ENCODE data around the gene SLC6A12. TPM values are rescaled to one million over a fixed set of nuclear protein-coding genes. Genes with fewer than 3 reads are reported as not detected.

The SLC6A12 gene
- total RNA-seq, 2 experiments from 2014 or later = not detected

DNA sequence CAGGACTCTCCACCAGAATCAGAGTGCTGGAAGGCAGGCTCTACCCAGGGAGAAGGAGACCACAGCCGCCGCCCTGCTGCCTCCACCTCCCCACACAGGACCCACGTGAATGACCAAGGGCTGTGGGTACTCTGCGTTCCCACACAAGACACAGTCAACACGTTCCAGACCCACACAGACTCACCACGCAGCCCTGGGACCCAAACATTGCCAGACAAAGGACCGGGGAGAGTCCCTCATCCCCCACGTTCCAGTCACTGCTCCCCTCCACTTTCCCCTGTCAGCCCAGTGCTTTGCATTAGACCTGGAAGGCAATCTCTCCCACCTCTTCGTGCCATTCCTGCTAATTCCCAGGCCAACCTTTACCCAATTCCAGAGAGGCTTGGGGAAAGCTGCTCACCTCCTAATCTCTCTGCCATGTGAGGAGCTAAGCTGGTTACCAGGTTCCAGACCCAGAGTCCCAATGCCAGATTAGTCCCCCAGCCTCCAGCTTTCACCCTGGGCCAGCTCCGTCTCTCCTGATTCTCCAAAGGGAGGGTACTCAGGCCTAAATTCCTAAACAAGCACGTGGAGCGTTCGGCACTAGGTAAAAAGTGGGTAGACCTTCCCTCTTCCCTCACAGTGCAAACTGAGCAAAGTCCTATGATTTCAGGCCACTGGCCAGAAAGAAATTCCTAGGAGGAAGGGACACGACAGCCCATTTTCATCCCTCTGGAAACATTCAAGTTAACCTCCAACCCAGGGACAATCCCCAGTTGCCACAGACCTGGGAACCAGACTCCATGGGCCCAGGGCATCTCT, 43.8 kb upstream of the SLC6A12 start:
- TF ChIP-seq, protein P1, sequence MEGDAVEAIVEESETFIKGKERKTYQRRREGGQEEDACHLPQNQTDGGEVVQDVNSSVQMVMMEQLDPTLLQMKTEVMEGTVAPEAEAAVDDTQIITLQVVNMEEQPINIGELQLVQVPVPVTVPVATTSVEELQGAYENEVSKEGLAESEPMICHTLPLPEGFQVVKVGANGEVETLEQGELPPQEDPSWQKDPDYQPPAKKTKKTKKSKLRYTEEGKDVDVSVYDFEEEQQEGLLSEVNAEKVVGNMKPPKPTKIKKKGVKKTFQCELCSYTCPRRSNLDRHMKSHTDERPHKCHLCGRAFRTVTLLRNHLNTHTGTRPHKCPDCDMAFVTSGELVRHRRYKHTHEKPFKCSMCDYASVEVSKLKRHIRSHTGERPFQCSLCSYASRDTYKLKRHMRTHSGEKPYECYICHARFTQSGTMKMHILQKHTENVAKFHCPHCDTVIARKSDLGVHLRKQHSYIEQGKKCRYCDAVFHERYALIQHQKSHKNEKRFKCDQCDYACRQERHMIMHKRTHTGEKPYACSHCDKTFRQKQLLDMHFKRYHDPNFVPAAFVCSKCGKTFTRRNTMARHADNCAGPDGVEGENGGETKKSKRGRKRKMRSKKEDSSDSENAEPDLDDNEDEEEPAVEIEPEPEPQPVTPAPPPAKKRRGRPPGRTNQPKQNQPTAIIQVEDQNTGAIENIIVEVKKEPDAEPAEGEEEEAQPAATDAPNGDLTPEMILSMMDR (IDR thresholded peaks at IDR 0.05) = no peak
- ATAC-seq (no peak), DNase-seq (no peak)
- peaks cover 20% of the 10 kb centered on the region for H3K27me3 Mint-ChIP-seq
- H3K4me1 Mint-ChIP-seq (ENCODE audit: low read depth) = no peaks in the 10 kb centered on the region
- no peaks in the 10 kb centered on the region for H3K9me3 Mint-ChIP-seq
- no peaks in the 10 kb centered on the region for H3K36me3 Mint-ChIP-seq (ENCODE audit: low read depth)
- H3K4me3 Mint-ChIP-seq = no peak overlapping the region
- ChIA-PET POLR2A (interaction anchor here (0.7 kb wide), 1 partner anchor 12 kb away, joined by 3 read pairs; no protein-coding TSS in a partner anchor), CTCF (no interaction called here)
- H3K27ac Mint-ChIP-seq = no peak overlapping the region
- intact Hi-C loops (cut with micrococcal nuclease) = no loop called here

DNA sequence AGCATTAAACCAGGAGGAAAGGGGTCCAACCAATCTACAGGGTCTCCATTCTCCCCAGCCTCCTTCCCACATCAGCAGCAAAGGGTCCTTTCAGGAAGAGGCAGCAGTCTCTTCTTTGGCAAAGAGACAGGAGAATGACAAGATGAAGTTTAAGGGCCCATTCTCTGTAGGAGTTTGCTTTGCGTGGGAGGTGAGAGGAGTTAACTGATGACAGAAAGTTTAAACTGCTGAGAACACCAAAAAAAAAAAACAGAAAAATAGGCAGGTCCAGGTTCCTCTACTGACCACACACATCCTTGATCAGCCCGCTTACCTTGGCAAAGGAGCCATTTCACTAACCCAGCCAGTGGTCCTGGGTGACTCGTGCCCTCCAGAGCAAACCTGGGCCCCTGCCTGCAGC, 43.0 kb upstream of the SLC6A12 start:
- ChIA-PET CTCF (no interaction called here), POLR2A (no interaction called here)
- Mint-ChIP-seq H3K9me3 (no peaks in the 10 kb centered on the region), H3K4me3 (no peak overlapping the region), H3K27ac (no peak overlapping the region), H3K36me3 (ENCODE audit: low read depth) (no peaks in the 10 kb centered on the region), H3K4me1 (ENCODE audit: low read depth) (no peaks in the 10 kb centered on the region), H3K27me3 (peaks cover 20% of the 10 kb centered on the region)
- TF ChIP-seq, protein P1 (IDR thresholded peaks at IDR 0.05) = no peak
- intact Hi-C loops (cut with micrococcal nuclease) = no loop called here
- no peak for ATAC-seq
- no peak for DNase-seq

- Mint-ChIP-seq H3K9me3 (no peaks in the 10 kb centered on the region), H3K27me3 (peaks cover 20% of the 10 kb centered on the region), H3K4me3 (no peak overlapping the region), H3K36me3 (ENCODE audit: low read depth) (no peaks in the 10 kb centered on the region), H3K4me1 (ENCODE audit: low read depth) (no peaks in the 10 kb centered on the region), H3K27ac (no peak overlapping the region)
- TF ChIP-seq, protein P1 (IDR thresholded peaks at IDR 0.05) = no peak
- DNase-seq (no peak), ATAC-seq (no peak)
- intact Hi-C loops (cut with micrococcal nuclease) = no loop called here
- POLR2A ChIA-PET = no interaction called here
- CTCF ChIA-PET = no interaction called here
Measured at GRCh38 chr12:256225-256624, 42.3 kb upstream of the SLC6A12 start.

DNA sequence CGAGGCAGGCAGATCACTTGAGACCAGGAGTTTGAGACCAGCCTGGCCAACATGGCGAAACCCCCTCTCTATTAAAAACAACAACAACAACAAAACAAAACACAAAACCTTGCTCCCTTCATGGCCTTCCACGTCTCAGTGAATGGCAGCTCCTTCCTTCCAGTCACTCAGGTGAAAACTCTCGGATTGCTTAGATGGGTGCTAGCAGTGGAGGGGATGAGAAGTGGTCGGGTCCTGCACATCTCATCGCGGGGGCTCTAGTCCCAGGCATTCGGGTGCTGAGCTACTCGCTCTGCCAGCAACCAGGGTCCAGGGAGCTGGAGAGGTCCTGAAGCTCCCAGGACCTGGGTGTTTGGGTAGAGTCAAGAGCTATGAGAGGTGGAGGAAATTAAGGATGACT, 41.0 kb upstream of the SLC6A12 start:
- TF ChIP-seq, protein P1 (IDR thresholded peaks at IDR 0.05) = no peak
- ChIA-PET CTCF (no interaction called here), POLR2A (interaction anchor here (0.6 kb wide), 1 partner anchor 201 kb away, joined by 3 read pairs; no protein-coding TSS in a partner anchor)
- Mint-ChIP-seq H3K27ac (no peak overlapping the region), H3K4me1 (ENCODE audit: low read depth) (no peaks in the 10 kb centered on the region), H3K4me3 (no peak overlapping the region), H3K9me3 (no peaks in the 10 kb centered on the region), H3K27me3 (peaks cover 20% of the 10 kb centered on the region), H3K36me3 (ENCODE audit: low read depth) (no peaks in the 10 kb centered on the region)
- ATAC-seq = no peak
- intact Hi-C loops (cut with micrococcal nuclease) = no loop called here
- no peak for DNase-seq

DNA sequence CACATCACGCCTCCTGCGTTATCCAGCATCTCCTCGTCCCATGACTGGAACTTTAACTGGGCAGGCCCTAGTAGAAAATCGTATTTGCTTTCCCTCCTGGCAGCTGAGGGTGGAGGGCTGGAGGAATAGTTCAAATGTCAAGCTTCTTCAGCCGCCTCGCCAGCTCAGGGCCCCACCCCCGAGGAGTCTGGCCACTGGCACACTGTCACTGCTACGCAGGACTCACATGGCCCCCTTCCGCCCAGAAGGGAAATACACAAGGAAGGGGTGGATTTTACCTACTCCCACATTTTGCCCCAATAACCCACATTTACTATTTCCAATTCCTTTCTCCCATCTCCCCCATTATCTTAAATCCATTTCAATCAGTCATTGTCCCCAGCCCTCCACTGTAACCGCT, 40.1 kb upstream of the SLC6A12 start:
- H3K27ac Mint-ChIP-seq = no peak overlapping the region
- no peaks in the 10 kb centered on the region for H3K36me3 Mint-ChIP-seq (ENCODE audit: low read depth)
- DNase-seq (no peak), ATAC-seq (no peak)
- POLR2A ChIA-PET = no interaction called here
- H3K4me3 Mint-ChIP-seq = no peak overlapping the region
- intact Hi-C loops (cut with micrococcal nuclease) = no loop called here
- H3K27me3 Mint-ChIP-seq = peaks cover 20% of the 10 kb centered on the region
- TF ChIP-seq, protein P1 (IDR thresholded peaks at IDR 0.05) = no peak
- H3K9me3 Mint-ChIP-seq = no peaks in the 10 kb centered on the region
- CTCF ChIA-PET = no interaction called here
- H3K4me1 Mint-ChIP-seq (ENCODE audit: low read depth) = no peaks in the 10 kb centered on the region

Data from activated CD8-positive, alpha-beta T cell treated with anti-CD3 and anti-CD28 coated beads for 36 hours (primary cell).